ENCODE results near the gene KIZ.

DNA sequence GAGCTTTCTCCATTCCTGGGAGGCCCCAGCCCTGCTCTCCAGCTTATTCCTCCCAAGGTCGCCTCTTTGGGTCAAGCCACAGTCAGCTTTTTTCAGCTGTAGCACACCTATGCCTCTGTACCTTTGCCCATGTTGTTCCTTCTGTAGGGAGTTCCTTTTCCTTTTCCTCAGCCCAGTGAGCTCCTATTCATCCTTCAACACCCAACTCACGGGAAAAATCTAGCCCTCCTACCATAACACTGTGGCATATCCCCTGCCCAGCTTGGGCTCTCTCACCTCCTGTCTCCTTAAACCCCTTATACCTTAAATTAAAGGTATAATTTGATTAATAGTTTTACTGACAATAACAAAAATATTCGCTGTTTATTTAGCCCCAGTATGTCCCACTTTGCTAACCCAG, 118.9 kb downstream of the KIZ start:
- TF ChIP-seq ETS1 (IDR thresholded peaks at IDR 0.05) (no peak), POLR2AphosphoS5 (IDR thresholded peaks at IDR 0.05; ENCODE audit: low read depth) (no peak), EZH2phosphoT487 (IDR thresholded peaks at IDR 0.05; ENCODE audit: unreplicated experiment) (no peak), EZH2 (IDR thresholded peaks at IDR 0.05; ENCODE audit: low read depth, unreplicated experiment) (no peak), CREB1 (CRISPR knock-in tag; IDR thresholded peaks at IDR 0.05; ENCODE audit: low read depth) (no peak), JUNB (IDR thresholded peaks at IDR 0.05; ENCODE audit: unreplicated experiment) (no peak)
- TF ChIP-seq, protein P1, sequence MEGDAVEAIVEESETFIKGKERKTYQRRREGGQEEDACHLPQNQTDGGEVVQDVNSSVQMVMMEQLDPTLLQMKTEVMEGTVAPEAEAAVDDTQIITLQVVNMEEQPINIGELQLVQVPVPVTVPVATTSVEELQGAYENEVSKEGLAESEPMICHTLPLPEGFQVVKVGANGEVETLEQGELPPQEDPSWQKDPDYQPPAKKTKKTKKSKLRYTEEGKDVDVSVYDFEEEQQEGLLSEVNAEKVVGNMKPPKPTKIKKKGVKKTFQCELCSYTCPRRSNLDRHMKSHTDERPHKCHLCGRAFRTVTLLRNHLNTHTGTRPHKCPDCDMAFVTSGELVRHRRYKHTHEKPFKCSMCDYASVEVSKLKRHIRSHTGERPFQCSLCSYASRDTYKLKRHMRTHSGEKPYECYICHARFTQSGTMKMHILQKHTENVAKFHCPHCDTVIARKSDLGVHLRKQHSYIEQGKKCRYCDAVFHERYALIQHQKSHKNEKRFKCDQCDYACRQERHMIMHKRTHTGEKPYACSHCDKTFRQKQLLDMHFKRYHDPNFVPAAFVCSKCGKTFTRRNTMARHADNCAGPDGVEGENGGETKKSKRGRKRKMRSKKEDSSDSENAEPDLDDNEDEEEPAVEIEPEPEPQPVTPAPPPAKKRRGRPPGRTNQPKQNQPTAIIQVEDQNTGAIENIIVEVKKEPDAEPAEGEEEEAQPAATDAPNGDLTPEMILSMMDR (conservative IDR thresholded peaks at IDR 0.05; ENCODE audit: low read depth in 2 of 2): no peak
- TF ChIP-seq, protein P2, sequence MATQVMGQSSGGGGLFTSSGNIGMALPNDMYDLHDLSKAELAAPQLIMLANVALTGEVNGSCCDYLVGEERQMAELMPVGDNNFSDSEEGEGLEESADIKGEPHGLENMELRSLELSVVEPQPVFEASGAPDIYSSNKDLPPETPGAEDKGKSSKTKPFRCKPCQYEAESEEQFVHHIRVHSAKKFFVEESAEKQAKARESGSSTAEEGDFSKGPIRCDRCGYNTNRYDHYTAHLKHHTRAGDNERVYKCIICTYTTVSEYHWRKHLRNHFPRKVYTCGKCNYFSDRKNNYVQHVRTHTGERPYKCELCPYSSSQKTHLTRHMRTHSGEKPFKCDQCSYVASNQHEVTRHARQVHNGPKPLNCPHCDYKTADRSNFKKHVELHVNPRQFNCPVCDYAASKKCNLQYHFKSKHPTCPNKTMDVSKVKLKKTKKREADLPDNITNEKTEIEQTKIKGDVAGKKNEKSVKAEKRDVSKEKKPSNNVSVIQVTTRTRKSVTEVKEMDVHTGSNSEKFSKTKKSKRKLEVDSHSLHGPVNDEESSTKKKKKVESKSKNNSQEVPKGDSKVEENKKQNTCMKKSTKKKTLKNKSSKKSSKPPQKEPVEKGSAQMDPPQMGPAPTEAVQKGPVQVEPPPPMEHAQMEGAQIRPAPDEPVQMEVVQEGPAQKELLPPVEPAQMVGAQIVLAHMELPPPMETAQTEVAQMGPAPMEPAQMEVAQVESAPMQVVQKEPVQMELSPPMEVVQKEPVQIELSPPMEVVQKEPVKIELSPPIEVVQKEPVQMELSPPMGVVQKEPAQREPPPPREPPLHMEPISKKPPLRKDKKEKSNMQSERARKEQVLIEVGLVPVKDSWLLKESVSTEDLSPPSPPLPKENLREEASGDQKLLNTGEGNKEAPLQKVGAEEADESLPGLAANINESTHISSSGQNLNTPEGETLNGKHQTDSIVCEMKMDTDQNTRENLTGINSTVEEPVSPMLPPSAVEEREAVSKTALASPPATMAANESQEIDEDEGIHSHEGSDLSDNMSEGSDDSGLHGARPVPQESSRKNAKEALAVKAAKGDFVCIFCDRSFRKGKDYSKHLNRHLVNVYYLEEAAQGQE (IDR thresholded peaks at IDR 0.05; ENCODE audit: unreplicated experiment): no peak

Data from GM23338 (cell line).